Amniotic epithelial cell (primary cell): ENCODE measurements around the gene MAP2K3.

ENCODE experiments used
- DNase-seq: peaks from one replicate; pipeline ENCODE4 v3.0.0-alpha.2; 2010; ENCODE audit warnings: low read depth

The MAP2K3 gene

DNA sequence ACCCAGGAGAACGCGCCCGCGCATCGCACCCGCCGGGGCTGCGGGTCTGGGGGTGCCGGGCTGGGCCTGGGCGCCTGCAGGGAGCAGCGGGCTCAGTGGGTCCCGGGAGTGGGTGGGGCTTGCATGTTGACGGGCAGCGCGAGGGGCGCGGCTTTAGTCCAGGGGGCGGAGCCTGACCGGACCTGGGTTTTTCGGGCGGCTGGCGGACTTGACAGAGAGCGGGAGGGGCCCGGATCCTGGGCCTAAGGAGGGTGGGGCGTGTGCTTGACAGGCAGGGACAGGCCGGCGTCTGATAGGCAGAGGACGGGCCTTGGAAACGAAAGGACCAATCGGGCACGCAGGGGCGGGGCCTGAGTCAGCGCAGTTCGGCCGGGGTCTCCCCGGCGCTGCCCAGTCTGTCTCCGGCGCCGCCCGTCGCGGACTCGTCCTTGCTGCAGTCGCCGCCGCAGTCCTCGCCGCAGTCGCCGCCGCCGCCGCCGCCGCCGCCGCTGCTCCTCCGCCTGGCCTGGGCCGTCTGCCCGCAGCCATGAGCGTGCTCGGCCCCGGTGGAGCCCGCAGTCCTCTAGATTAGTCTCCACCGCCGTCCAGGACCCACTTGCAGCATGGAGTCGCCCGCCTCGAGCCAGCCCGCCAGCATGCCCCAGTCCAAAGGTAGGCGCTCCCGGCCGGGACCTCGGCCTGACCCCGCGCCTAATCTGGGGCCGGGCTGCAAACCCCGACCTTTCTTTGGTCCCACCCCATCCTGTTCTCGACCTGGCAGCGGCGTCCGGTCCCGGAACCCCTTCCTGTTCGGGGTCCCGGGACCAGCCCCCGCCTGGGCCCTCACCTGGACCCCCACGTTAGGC lies at the start of gene MAP2K3:
Gene MAP2K3 (plus strand): TSS at position 393 of the 845 bp plus-strand sequence. CDS start 210 bp downstream, at position 603.
- DNase-seq, result peak; percentile 98

- no peak for DNase-seq
Observed at GRCh38 chr17:21235921-21236320, 48.6 kb upstream of the MAP2K3 start.

DNA sequence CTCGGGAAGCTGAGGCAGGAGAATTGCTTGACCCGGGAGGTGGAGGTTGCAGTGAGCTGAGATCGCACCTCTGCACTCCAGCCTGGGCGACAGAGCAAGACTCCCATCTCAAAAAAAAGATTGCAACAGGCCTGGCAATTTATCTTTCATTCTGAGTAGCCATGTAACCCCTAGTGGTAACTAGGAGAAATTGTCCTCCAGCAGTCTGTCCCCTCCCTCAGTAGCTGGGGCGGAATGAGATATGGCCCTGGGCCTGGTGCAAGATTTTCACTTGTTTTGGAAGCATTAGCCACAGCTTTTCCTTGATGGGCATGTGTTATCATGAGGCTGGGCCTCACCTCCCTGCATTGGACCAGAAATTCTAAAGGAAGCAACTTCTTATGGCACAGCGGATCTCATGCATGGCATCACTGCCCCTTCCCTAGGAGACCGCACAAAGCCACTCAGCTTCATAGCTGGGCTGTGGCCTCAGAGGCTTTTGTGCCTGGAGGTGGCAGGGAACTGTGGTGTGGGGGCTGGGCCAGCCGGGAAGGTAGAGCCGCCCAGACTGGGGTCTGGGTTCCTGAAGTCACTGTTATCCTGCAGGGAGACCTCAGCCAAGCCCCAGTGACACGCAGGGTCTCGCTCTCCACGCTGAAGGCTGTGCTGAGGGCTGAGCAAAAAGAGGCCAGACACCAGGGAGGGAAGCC lies 44.7 kb upstream of the MAP2K3 start:
- peak; percentile 50 for DNase-seq

DNA sequence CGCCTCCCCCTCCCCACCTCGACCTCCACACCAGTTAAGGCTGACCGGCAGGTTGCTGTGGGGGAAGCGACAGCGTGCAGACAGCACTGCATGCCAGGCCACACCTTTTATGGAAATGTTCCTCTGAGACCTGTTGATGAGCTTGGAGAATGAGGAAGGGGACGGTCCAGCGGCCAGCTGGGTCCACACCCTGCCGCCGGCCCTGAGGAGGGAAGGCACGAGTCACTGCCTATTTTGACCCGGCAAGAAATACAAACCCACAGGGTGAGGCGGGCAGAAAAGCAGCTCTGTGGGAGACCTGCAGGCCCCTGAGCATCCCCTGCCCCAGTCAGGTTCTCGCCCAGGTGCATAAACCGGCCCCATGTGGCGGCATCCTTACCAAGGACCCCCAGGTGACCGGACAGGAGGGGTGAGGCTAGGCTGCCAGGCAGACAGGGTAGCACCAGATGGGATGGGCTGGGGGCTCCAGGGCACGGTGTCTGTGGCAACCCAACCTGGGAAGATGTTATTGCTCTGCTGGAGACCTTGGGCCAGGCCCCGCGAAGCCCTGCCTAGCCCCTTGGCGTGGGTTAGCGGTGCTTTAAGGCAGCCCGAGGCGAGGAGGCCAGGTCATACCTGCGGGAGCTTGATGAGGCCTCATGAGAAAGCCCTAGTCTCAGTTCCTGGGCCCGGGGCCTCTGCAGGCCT lies 44.0 kb upstream of the MAP2K3 start:
- no peak for DNase-seq

DNA sequence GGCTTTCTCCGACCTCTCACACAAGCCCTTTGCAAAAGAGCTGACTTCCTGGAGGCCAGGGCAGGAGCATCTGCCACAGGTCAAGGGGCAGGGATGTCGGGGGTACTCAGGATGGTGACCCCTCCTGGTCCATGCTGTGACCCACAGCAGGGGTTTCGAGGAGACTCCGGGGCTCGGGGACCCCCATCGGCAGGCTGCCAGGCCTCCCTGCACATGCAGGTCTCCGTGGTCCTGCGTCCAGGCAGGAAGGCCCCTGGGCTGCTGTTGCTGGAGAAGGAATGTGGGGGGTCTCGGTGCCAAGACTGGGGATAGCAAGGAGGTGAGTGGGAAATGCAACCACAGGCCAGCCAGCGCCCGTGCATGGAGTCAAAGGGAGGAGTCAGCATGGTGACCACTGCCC lies 42.9 kb upstream of the MAP2K3 start:
- DNase-seq, result no peak

DNA sequence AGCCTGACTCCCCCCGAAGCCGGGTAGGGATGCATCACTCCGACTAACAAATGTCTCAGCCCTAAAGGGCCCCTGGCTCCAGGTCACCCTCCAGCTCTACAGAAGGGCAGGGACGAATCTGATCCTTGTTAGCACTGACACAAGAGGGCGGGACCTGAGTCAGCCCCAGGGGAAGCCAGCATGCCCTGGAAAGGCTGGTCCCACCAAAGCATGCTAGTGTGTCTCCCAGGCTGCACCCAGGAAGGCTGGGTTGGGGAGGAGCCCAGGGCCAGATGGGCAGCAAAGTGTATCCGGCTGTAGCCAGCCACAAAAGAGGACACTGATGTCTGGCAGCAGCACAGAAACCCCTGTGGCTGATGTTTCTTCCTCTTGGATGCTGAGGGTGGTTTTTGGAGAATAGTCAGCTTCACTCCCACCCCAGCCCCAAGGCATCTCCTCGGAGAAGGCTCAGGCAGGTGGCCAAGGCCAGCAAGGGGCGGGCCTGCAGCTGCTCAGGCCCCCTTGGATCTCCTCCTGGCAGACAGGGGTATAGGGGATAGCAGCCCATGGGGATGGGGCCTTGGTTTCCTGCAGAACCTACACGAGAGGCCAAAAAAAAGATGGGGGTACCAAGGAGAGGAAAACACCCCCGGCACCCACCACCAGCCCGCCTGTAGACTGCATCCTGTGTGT lies 42.3 kb upstream of the MAP2K3 start:
- DNase-seq, result no peak

DNA sequence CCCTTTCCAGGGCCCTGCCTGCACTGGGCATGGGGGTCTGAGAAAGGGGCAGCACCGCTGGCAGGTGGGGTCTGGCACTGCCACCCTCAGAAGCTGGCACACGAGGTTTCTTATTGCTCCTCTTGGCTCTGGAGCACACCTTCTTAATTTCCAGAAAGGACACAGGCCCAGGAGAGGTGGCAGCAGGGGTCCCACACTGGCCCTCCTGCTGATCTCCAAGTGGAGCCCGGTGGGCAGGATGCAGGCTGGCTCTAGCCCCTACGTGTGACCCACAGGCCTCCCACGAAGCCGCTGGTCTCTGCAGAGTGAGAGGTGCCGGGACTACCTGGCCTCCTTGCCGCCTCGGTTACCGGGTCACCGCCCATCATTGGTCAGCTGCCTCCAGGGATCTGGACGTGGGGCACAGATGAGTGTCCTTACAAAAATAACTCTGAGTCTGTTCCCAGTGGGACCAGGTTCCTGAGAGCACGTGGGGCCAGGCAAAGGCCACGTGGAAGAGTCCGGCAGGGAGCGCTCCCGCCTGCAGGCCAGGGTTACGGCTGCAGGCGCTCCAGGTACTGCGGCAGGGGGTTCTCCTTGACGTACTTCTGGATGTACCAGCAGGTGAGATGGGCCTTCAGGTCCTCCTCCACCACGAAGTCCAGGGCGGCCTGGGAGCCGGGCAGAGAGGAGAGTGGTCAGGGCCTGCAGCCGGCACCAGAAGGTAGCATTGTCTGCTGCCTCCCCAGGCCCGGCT lies 41.6 kb upstream of the MAP2K3 start:
- no peak for DNase-seq

DNA sequence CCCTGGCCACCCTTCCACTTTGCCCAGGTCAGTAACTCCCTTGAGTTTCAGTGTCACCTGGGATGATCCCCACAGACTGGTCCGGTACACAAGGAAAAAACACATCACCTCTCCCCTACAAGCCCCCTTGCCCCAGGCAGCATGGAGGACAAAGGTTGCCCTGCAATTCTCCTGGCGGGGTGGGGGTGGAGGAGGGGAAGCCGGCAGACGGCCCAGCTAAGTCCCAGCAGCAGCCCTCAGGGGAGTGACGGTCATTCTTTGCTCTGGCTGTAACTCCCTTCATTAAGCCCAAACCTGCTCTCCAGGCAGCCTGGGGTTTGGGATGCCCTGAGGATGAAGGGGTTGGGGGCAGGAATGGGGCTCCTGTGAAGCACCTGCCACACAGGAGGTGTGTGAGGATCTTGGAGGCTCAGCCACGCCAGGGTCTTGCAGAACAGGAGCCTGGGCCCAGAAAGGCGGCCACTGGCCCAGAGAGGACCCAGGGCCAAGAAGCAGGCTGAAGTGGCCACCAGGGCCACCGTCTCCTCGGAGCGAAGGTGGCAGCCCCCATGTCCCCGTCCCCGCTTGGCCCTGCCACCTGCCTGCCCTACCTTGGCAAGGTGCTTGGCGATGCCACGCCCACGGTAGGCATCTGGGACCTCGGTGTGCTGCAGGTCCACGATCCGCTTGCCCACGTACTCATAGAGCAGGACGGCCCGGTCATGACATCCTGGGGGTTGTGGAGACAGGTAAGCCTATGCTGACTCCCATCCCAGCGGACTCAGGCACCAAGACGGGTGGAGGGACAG lies 40.8 kb upstream of the MAP2K3 start:
- no peak for DNase-seq

- no peak for DNase-seq
Observed at GRCh38 chr17:21245639-21246084, 38.8 kb upstream of the MAP2K3 start.

- no peak for DNase-seq
Observed at GRCh38 chr17:21246698-21247097, 37.8 kb upstream of the MAP2K3 start.

DNA sequence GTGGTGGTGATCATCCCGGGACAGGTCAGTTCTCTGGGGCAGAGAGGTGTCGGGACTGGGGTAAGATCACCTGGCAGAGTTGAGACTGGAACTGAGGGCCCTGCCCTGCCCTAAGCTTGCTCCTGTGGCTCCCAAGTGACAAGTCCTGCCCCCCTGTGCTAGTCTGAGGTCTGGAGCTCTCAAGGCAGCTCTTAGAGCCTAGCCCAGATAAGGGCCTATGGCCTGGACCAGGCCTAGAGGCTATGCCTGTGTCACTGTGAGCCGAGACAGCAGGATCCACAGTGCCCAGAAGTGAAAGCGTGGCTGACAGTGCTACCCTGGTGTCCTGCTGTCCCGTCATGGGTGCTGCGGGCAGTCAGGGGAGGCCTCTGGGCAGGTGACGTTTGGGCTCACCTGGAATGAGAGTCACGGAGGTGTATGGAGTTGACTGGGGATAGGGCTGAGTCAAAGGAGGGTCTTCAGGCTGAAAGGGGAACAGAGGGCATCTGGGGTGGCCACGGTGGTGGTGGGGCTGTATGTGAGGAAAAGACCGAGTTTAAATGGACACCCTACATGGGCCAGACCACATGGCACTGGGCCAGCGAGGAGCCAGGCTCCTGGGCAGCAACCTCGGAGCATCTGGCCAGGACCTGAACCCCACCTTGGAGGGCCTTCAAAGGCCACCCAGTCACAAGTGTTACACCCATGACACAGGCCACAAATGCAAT lies 36.8 kb upstream of the MAP2K3 start:
- no peak for DNase-seq

DNA sequence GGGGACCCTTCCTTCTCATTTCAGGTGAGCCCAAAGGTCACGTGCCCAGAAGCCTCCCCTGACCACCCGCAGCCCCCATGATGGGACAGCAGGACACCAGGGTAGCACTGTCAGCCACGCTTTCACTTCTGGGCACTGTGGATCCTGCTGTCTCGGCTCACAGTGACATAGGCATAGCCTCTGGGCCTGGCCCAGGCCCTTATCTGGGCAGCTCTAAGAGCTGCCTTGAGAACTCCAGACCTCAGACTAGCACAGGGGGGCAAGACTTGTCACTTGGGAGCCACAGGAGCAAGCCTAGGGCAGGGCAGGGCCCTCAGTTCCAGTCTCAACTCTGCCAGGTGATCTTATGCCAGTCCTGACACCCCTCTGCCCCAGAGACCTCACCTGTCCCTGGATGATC lies 36.0 kb upstream of the MAP2K3 start:
- DNase-seq, result no peak

DNA sequence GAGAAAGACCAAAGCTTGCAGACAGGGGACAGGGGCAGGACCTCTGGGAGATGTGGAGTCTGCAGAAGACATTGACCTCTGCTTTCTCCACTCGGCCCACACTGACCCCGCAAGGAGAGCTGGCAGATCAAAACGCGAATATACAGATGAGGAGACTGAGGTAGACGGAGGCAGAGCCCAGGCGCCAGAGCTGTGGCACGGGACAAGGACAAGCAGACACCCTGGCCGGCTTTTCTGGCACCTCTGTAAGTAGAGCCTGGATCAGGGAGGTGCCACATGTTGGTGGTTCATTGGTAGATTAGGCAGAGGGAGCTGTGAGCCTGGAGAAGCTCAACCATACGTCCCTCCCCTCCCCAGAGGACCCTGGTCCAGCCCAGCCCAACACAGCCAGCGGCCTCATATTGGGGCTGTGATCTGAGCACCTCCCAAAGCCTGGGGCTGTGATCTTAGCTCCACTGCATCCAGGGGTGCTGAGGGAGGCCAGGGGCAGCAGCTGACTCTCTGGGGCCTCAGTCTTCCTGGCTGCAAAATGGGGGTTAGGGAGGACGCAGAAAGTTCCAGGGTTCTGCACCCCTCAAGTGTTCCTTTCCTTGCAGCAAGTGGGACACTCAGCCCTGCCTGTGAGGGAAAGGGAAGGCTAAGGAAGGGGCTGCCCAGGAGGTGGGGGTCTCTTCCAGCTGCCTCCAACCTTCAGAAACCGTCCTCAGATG lies 35.3 kb upstream of the MAP2K3 start:
- DNase-seq, result no peak

DNA sequence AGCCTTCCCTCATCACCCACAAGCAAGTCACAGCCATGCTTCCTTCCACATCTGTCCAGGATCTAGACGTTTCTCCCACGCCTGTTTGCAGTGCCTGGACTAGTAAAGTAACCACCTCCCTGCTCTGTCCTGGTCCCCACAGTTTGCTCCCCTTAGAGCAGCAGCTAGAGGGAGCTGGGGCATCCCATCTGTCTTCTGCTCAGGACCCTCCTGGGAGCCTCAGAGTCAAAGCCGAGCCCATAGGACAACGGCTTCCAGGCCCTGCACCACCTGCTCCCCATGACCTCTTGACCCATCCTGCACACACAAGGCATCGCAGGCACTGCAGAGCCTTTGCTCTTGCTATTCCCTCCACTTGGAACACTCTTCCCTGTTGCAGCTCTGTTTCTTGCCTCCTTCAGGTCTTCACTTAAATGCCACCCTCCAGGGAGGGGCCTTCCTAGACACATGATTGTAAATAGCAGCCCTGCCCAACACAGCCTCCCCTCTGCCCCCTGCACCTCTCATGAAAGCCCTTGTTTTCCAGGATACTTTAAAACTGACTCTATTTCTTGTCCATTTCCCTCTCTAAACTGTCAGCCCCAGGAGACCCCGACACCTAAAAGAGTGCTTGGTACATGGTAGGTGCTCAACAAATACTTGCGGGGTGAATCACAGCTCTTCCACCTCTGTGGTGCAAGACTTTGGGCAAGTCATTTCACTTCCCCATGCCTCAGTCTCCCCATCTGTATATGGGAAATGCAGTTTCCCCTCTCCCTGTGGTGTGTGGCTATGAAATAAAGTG lies 34.4 kb upstream of the MAP2K3 start:
- no peak for DNase-seq

DNA sequence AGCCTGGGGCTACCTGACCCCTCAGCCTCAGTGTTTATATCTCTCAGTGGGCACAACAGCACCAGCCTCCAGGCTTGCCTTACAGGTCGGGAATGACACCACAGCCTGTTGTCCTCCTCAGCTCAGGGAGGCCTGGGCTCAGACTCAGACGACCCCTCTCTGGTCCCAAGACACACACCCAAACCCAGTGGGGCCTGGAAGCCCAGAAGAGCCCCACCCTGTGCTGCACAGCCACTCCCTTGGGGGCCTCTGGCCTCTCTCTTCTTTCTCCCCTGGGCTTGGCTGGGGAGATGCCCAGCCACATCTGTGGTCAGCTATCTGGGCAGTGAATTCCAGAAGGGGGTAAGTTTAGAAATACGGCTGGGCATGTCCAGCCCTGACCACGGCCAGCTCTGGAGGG lies 33.7 kb upstream of the MAP2K3 start:
- no peak for DNase-seq

DNA sequence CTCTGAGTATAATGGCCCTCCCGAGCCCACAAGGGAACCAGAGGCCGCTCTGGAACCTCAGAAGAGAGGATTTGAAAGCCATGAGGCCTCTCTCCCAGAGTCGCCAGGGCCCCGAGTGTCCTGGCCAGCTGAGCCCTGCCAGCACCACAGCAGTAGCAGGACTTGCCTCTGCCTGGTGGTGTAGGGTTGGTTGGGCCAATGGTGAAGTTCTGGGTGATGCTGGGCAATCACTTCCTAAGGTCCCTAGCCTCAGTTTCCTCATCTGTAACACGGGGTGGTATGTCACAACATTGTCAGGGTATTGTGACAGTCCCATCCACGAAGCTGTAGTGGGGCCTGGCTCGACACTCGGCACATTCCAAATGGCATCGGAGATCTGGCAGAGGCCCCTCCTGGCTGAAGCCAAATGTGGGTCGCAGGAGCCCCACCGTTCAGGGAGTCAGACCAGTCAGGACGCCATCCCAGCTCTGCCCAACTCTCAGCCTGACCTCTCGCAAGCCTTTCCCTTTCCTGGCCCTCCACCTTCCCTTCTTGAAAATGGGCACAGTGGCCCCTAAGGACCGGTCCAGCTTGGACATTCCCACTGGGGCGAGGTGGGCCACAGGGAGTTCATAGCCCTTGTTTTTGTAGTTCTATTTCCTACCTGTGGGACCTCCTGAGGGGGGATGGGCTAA lies 33.0 kb upstream of the MAP2K3 start:
- no peak for DNase-seq

GRCh38 chr17:21252289-21252795 lies 32.2 kb upstream of the MAP2K3 start:
- no peak for DNase-seq
